Measurements from ENCODE around the gene DDX27.
A peak's percentile ranks its signal among the peaks of the same experiment; 100 is the strongest.

The DDX27 gene

DNA sequence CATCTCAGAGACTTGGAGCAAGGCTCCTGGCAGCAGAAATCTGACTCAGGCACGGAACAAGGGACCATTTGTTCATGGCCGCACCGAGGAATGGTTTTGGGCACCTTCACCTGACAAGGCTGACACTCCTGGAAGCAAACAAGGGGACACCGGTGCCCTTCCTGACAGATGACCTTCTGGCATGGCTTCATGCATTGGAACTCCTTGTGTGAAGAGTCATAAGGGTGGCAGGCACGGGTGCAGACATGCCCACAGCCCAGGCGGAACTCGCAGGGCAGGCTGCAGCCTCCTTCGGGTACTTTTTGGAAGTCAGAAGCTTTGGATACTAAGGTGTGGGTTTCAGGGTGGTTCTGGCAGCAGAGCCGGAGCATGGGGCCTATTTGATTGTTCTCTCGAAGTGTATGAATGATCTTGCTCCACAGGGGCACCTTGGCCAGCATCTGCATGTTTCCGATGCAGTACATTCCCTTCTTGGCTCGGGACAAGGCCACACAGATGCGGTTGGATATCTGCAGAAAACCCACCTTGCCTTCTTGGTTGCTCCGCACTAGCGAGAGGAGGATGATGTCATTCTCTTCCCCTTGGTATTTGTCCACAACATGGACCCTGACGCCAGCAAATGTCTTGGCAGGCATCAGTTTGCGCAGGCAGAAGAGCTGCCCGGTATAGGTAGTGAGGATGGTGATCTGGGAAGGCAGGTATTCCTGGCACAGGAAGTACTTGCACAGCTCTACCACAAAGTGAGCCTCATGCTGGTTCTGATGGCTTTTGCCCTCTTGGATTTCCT lies 29.9 kb downstream of the DDX27 start:
- no peak for DNase-seq

GRCh38 chr20:49252556-49253350 lies 33.5 kb downstream of the DDX27 start:
- DNase-seq: no peak

GRCh38 chr20:49256261-49256660 lies 37.0 kb downstream of the DDX27 start:
- DNase-seq: no peak

- DNase-seq: no peak
Measured at GRCh38 chr20:49259284-49259683, 40.1 kb downstream of the DDX27 start.

DNA sequence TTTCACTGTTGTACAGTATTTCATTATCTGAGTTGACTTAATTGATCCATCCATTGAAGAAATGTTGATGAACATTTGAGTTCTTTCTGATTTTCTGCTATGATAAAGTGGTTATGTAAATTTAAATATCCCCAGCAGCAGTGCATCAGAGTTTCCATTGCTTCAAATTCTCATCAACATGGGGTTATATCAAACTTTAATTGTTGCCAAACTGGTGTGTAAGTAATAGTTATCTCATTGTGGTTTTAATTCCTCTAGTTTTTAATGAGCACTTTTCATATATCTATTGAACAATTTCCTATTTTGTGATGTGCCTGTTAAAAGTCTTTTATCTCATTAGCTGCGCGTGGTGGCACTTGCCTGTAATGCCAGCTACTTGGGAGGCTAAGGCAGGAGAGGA lies 40.6 kb downstream of the DDX27 start:
- no peak for DNase-seq

DNA sequence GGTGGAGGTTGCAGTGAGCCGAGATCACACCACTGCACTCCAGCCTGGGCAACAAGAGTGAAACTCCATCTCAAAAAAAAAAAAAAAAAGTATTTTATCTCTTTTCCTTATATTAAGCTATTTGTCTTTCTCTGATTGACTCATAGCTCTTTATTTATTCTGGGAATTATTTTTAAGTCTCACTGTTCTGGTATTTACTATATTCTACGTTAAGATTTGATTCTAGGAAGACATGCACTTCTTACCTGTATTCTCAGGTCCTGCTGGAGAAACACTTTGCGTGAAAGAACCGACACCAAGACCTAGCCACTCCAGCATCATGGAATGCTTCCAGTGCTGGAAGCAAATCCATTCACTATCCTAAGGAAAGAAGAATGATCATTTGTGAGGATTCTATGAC lies 41.0 kb downstream of the DDX27 start:
- DNase-seq: no peak

- DNase-seq: no peak
Measured at GRCh38 chr20:49261173-49261572, 42.0 kb downstream of the DDX27 start.

- no peak for DNase-seq
Measured at GRCh38 chr20:49262444-49262843, 43.2 kb downstream of the DDX27 start.

- no peak for DNase-seq
Measured at GRCh38 chr20:49267327-49267726, 48.1 kb downstream of the DDX27 start.

DNA sequence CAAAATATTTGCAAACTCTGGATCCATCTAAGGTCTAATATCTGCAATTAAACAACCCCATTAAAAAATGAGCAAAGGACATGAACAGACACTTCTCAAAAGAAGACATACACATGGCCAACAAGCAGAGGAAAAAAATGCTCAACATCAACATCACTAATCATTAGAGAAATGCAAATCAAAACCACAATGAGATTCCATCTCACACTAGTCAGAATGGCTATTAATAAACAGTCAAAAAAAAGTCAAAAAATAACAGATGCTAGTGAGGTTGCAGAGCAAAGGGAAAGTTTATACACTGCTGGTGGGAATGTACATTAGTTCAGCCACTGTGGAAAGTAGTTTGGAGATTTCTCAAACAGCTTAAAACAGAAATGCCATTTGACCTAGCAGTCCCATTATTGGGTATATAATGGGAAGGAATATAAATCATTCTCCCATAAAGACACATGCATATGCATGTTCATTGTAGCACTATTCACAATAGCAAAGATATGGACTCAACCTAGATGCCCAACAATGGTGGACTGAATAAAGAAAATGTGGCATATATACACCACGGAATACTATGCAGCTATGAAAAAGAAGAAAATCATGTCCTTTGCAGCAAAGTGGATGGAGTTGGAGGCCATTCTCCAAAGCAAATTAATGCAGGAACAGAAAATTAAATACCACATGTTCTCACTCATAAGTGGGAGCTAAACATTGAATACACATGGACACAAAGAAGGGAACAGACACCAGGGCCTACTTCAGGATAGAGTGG lies 49.6 kb downstream of the DDX27 start:
- DNase-seq: no peak

- no peak for DNase-seq
Measured at GRCh38 chr20:49270177-49270576, 51.0 kb downstream of the DDX27 start.

GRCh38 chr20:49270736-49271135 lies 51.5 kb downstream of the DDX27 start:
- DNase-seq: no peak

DNA sequence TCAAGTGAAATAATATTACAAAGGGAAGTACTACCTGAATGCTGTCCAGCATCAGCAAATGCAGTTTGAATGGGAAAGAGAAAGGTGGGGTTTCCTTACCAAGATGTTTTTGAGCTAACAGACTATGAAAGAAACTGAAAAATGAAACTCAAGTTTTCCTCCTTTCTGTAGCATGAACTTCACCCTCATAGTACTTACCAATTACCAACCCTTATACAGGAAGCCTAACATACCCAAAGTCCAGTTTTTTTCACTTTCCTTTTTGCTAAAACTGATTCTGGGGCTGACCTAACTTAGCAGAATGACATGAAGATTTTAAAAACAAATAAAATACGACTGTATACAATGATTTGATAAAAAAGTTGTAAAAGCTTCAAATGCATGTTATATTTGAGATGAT lies 53.4 kb downstream of the DDX27 start:
- no peak for DNase-seq

- no peak for DNase-seq
Measured at GRCh38 chr20:49273696-49274277, 54.6 kb downstream of the DDX27 start.

DNA sequence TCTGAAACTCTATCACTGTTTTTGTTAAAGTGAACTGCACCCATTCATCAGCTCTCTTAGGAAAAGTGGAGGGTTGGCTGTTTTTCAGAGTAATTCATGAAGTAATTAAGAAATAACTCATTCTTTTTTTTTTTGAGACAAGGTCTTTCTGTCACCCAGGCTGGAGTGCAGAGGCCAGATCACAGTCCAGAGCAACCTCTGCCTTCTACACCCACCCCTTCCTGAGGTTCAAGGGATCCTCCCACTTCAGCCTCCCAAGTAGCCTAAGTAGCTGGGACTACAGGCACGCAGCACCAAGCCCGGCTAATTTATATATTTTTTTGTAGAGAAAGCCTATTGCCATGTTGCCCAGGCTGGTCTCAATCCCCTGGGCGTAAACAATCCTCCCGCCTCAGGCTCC lies 56.0 kb downstream of the DDX27 start:
- no peak for DNase-seq

DNA sequence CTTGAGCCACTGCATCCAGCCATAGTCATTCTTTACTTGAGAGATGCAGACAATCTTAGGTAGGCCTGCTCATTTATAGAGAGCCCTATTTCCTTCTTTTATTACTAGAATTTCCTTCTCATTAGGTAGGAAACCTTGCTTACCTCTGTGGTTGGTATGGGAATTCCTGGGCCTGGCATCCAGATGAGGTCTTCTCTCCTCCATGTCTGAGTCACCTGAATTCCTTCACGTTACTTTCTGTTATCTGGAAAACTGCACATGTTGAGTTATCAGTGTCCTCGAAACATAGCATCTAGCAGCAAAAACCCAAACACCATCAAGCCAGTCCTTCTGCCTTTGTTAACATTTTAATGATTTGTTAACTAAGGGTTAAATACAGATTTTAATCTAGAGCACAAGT lies 56.4 kb downstream of the DDX27 start:
- no peak for DNase-seq

DNA sequence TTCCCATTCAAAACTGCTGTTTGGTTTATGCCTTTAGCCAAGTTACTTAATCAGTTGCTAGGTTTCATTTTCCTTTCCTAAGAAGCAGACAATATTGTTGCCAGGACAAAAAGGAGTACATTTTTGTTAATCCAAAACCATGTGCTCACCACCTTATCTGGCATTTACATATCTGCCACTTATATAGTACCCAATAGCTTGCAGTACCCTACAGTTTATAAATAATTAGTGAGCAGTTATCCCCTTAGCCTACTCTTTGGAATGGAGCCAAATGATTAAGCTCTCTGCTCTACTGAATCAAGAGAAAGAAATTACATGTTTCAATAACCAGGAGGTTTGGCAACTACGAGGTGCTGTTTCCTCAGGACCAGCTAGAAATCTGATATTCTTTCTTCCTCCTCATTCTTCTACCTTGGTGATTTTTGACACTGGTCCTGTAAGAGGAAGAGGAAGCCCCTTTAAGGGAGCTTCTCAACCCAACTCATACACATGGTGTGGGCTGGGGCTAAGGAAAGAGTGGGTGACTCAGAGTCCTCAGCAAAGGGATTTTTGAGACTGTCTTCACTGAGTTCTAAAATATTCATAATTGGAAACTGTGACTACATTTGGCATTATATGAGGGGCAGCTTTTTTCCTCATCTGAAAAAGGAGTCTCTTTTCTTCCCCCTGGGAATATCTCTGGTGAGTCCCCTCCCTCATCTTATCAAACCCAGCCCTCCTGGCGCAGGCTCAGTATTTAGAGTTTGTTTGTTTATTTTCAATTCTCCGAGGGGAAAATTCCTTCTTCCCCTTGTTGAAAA lies 57.1 kb downstream of the DDX27 start:
- peak; percentile 38 for DNase-seq

DNA sequence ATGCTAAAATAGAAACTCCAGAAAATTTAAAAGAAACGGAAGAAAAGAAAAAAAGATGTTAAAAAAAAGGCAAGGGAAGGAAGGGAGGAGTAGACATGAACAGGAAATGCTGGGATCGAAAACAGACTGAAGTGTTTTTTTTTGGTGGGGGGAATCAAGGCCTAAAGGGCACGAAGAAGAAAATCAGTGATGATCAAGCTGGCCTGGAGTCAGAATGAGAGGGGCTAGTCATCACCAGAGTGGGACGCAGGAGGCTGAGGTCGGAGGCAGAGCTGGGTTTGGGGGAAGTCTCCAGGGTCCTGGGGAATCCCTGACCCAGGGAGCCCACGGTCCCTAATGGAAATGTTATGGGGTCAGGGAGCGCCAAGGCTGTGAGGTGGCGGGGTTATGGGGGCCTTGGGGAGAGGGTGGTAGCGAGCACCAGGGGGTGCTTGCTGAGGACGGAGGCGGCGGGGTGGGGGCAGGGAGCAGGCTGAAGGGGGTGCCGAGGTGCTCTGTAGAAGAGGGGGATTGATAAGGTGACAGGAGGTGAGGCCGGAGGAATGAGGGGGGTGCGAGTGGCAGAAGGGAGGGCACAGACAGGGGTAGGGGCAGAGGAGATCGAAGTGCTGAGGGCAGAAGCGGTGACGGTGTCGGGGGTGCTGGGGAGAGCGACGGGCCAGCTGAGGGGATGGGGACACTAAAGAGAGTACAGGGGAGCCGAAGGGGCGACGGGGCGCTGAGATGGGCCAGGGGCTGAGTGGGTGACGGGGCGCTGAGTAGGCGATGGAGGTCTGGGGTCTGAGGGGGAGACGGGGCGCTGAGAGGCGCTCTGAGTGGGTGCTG lies 58.0 kb downstream of the DDX27 start:
- peak; percentile 32 for DNase-seq

- DNase-seq: no peak
Measured at GRCh38 chr20:49277786-49278035, 58.5 kb downstream of the DDX27 start.

- peak; percentile 97 for DNase-seq
Measured at GRCh38 chr20:49278036-49278817, 59.0 kb downstream of the DDX27 start, which contains the start of gene ZNFX1. ZNFX1 (minus strand) TSS chr20:49278057; CDS start chr20:49275839, 2,218 bp downstream.
